Neural progenitor cell (in vitro differentiated cells): ENCODE results near the gene SLC35E1.

Experiments
- EZH2 ChIP-seq: fragments of 200-600 bp; sonication (generic); IDR thresholded peaks from 2 replicates; pipeline ENCODE4 v1.6.1; 2017; ENCODE audit warnings: antibody characterized with exemption, mild to moderate bottlenecking, moderate library complexity
- TF ChIP-seq, protein P1 (sequence below): fragments of 200-600 bp; sonication (generic); IDR thresholded peaks from 2 replicates; pipeline ENCODE4 v1.5.1; 2017; ENCODE audit warnings: antibody characterized with exemption, mild to moderate bottlenecking

GRCh38 chr19:16620018-16620417 is 47.8 kb upstream of the SLC35E1 start:
- TF ChIP-seq, protein P1, sequence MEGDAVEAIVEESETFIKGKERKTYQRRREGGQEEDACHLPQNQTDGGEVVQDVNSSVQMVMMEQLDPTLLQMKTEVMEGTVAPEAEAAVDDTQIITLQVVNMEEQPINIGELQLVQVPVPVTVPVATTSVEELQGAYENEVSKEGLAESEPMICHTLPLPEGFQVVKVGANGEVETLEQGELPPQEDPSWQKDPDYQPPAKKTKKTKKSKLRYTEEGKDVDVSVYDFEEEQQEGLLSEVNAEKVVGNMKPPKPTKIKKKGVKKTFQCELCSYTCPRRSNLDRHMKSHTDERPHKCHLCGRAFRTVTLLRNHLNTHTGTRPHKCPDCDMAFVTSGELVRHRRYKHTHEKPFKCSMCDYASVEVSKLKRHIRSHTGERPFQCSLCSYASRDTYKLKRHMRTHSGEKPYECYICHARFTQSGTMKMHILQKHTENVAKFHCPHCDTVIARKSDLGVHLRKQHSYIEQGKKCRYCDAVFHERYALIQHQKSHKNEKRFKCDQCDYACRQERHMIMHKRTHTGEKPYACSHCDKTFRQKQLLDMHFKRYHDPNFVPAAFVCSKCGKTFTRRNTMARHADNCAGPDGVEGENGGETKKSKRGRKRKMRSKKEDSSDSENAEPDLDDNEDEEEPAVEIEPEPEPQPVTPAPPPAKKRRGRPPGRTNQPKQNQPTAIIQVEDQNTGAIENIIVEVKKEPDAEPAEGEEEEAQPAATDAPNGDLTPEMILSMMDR: no peak
- no peak for TF ChIP-seq EZH2
